Activated CD8-positive, alpha-beta memory T cell treated with anti-CD3 and anti-CD28 coated beads, Interleukin-2, amount 50 U/mL, for 48 hours (primary cell): ENCODE measurements around the gene SLC38A1.
"Not testable (repeated sequence)": the region's sequence is repeated elsewhere in the genome, so short reads cannot be mapped to it uniquely, and the experiment has no call there.

ENCODE experiments used
- DNase-seq: peaks from one replicate; pipeline ENCODE4 v3.0.0-alpha.2; 2020

SLC38A1 gene

DNA sequence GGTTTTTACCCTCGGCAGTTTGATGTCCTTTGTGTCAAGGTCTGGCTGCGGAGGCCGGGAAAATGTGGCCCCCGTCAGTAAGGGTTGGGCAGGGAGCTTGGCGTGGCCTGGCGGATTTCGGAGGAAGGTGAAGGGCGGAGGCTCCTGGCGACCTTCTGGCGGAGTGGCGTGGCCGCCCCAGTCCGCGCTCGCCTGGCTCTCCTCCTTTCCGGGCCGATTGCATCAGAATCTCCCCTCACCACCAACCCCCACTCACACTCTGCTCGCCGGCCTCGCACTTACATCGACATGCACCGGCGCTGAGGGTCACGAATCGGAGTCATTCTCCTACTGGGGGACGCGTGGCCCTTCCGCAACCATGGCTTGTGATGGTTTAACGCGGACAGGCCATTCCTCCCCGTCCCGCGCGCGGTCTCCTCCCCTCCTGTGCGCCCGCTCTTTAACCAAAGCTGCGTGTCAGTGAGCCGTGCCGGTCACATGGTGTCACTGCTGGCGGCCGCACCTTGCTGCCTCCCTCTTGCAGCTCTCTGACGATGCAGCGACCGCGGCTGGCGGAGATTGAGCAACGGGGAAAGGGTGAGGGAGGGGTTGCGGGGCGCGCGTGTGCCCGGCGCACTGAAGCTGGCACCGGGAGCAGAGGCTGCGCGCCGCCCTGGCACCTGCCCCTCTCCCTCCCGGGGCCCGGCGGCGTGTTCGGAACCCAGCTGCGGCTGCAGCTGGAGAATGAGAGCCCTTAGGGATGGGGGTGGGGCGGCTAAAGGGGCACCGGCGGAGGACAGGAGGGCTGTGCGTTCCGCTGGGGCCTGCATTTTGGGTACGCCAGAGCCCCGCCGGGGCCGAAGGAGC lies at the start of gene SLC38A1:
Gene SLC38A1, minus strand, starts transcription at position 461 of the 846 bp plus-strand sequence. CDS start 29,243 bp downstream, outside the sequence.
- DNase-seq, result peak; percentile 90

DNA sequence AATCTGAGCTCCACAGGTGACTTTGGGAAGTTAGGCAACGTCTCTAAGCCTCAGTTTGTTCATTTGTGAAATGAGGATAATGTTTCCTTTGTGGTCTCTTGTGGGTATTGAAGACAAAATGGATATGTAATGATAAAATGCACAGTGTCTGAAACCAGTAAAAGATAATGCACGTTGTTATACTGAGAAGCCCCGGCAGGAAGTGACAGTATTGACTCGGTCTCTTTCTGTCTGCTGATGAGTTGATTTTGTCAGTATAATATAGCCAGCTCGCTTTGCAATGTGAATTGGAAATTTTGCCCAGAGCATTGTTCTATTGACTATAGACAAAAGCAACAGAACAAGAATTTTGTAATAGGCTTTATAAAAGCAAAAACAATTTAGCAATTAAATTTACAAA lies 49.2 kb upstream of the SLC38A1 start:
- DNase-seq, result no peak

DNA sequence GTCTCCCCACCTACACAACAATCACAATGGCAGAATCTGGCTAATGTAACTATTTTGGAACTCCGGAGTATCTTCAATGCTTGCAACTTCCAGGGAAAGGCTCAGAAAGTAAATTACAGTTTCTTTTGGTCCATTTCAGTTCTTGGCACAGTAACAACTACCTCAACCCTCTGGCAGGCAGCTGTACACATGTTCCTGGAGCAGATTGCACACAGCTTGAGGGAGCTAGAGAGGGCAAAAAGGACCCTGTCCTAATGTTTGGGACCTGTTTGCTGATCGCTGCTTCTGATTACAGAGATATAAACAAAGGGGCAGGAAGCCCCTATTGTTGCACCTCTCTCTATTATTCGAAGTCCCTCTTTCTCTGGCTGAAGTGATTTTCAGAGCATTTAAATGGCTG lies 35.2 kb upstream of the SLC38A1 start:
- DNase-seq, result no peak

DNA sequence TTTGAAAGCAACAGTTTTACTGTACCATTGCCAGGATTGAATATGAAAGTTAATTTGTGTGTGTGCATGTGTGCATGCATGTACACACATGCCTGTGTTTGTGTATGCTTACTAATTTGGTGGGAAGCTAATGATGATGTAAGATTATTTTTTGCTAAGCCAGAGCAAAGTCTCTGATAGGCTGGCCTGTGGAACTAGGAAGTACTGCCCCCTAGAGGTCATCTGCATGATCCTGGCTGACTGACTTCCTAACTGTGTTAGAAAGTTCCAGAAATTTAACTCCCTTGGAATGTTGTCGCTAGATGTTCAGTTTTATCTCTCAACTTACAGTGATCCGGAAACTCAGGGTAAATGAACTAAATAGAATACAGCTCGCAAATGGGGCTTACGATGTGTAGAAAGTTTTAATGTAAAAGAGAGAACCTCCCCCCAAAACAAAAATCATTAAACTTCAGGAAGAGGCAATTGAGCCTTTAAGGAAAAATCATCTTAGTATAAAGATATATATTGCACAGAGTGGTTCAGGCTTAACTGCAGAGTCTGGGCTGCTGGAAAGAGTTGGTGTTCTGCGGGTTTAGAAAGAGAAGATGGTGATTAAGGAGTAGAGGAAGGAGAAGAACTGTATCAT lies 34.3 kb upstream of the SLC38A1 start:
- no peak for DNase-seq

DNA sequence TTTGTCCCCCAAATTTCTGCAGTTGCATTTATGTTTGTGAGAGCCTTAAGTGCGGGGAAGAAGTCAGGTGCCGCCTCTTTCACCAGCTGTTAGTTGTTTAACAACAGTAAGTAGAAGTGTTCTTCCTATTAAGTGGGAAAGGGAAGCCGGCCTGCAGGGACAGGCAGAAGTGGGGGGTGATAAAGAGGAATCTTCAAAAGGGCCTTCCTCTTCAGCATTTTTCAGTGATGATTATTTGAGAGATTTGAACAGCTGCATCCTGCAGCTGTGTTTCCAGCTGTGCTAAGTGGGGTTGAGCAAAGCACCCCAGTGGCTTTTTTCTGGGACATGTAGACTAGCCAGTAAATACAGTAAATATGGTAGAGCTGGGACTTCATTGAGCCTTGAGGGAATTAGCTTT lies 32.1 kb upstream of the SLC38A1 start:
- no peak for DNase-seq

DNA sequence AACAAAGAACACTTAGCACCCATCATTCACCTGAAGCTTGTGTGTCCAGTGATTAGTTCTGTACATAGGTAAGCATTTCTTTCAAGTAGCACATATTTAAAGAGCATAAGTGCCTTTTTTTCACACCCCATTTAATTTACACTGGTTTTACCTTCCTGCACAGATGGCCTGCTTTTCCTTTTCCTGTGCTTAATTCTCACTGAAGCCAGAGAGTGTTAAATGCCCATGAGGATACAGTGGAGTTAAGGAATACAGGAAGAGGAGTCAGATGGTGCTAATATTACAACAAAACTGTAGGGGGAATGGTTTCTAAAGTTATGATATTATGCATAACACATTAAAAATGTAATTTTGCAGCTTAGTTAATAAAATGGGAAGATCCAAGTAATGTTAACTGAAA lies 31.0 kb upstream of the SLC38A1 start:
- no peak for DNase-seq

DNA sequence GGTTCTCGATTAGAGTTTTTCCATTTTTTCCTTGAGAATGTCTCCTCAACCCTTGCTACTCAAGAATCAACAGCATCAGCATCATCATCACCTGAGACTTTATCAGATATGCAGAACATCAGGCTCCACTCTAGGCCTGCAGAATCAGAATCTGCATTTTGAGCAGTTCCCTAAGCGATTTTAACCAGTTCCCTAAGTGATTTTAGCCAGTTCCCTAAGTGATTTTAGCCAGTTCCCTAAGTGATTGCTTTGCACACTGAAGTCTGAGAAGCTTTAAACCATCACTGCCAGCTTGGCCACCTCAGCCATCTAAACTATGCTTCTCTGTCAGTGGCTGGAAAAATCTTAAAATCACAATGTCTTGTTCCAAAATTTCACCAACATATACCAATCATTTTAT lies 29.4 kb upstream of the SLC38A1 start:
- DNase-seq, result no peak

DNA sequence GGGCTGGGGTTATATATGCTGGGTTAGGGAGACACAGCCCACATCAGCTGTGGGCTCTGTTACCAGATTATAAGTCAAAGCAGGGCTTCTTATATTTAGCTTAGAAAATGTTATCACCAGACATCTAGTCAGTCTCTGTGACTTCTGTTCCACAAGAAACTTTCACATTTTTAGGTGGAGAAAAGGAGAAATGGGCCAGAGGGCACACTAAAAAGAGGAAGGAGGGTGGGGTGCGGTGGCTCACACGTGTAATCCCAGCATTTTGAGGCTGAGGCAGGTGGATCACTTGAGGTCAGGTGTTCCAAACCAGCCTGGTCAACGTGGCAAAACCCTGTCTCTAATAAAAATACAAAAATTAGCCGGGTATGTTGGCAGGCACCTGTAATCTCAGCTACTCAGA lies 28.0 kb upstream of the SLC38A1 start:
- no peak for DNase-seq

DNA sequence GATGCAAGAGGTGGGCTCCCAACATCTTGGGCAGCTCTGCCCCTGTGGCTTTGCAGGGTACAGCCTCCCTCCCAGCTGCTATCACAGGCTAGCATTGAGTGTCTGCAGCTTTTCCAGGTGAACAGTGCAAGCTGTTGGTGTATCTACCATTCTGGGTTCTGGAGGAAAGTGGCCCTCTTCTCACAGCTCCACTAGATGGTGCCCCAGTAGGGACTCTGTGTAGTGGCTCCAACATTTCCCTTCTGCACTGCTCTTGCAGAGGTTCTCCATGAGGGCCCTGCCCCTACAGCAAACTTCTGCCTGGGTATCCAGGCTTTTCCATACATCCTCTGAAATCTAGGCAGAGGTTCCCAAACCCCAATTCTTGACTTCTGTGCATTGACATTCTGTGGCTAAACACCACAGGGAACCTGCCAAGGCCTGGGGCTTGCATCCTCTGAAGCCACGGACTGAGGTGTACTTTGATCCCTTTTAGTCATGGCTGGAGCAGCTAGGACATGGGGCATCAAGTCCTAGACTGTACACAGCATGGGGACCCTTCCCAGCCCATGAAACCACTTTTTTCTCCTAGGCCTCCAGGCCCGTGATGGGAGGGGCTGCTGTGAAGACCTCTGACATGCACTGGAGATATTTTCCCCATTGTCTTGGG lies 24.0 kb upstream of the SLC38A1 start:
- DNase-seq, result no peak

DNA sequence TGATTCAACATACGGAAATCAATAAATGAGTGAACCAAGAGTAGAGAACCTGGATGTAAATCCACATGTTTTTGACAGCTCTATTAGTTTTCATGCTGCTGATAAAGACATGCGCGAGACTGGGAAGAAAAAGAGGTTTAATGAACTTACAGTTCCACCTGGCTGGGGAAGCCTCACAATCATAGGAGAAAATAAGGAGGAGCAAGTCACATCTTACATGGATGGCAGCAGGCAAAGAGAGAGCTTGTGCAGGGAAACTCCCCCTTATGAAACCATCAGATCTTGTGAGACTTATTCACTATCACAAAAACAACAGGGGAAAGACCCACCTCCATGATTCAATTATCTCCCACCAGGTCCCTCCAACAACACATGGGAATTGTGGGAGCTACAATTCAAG lies 23.1 kb upstream of the SLC38A1 start:
- DNase-seq, result not testable (repeated sequence)

DNA sequence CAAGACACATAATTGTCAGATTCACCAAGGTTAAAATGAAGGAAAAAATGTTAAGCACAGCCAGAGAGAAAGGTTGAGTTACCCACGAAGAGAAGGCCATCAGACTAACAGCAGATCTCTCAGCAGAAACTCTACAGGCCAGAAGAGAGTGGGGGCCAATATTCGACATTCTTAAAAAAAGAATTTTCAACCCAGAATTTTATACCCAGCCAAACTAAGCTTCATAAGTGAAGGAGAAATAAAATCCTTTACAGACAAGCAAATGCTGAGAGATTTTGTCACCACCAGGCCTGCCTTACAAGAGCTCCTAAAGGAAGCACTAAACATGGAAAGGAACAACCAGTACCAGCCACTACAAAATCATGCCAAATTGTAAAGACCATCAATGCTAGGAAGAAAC lies 16.3 kb upstream of the SLC38A1 start:
- not testable (repeated sequence) for DNase-seq

DNA sequence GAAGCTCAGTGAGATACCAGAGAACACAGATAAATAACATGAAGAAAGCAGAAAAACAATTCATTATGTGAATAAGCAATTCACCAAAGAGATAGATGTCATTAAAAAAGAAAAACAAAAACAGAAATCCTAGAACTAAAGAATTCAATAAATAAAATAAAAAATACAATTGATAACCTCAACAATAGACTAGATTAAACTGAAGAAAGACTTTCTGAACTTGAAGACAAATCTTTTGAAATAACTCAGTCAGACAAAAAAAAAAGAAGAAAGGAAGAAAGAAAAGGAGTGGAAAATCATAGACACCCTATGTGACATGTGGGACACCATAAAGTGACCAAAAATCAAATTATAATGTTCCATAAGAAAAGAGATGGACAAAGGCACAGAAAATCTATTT lies 14.0 kb upstream of the SLC38A1 start:
- DNase-seq, result no peak

DNA sequence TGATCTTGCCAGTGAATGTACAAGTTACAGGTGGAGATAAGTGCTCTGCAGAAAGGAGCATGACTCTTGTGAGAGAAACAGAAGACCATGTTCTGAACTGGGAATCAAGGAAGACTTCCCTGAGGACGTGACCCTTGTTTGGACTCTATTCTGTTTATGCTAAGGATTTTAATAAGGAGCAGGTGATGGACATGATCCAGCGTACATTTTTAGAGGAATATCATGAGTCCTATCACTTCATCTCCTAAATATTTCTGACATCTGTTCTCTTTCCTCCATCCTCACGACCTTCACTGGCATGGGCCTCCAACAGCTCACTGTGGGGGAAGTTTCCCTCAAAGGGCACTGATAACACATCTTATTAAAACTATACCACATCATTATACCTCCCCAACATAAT lies 7.9 kb upstream of the SLC38A1 start:
- DNase-seq, result no peak

DNA sequence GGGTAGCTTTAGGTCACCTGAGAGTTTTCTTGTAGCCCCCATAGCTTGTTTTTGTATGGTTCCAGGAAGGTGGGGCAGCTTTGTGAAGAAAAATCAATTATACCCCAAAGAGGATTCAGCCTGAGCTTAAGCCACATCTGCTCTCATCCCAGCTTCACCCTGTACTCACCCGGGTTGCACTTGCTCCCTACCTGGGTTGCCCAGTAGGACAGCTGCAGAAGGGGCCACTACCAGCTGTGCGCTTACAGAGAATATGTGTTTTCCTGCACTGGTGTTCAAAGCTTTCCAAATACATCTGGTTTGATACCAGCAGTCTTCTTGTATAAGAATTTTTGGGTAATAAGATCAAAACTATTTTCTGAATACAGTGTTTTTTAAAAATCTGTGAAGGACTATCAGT lies 3.0 kb upstream of the SLC38A1 start:
- DNase-seq, result no peak

DNA sequence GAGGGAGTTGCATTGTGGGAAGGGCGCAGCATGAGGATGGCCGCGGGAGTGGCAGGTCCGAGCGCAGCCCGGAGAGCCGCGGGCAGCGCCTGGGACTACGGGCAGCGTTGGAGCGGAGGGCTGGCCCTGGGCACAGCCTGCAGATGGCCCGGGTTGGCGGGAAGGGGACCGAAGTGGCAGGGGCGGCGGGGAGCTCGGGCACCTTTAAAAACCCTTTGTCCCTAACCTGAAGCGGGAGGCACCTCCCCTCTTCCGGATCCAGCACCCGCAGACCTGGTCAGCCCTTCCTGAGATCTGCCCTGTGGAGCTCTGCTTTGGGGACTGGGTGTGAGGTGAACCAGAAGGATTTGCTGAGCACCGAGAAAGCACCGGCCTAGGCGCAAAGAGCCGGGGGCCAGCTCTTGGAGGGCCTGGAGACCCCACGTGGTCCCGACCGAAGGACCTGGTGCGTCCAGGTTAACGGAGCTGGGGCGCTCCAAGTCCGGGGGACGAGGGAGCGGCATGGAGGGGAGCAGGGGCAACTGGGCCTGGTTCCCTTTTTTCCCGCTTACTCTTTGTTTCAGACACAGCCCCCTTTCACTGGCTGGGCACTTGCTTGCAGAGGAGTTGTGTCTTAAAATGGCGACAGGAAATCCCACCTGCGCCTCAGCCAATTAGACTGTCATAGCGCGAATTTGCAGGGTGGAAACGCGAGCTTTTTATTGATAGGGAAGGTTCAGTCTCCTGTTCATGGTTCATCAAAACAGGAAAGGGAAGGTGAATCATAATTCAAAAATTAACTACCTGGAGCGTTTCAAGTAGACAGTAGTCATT lies 792 bp upstream of the SLC38A1 start:
- DNase-seq, result peak; percentile 85

DNA sequence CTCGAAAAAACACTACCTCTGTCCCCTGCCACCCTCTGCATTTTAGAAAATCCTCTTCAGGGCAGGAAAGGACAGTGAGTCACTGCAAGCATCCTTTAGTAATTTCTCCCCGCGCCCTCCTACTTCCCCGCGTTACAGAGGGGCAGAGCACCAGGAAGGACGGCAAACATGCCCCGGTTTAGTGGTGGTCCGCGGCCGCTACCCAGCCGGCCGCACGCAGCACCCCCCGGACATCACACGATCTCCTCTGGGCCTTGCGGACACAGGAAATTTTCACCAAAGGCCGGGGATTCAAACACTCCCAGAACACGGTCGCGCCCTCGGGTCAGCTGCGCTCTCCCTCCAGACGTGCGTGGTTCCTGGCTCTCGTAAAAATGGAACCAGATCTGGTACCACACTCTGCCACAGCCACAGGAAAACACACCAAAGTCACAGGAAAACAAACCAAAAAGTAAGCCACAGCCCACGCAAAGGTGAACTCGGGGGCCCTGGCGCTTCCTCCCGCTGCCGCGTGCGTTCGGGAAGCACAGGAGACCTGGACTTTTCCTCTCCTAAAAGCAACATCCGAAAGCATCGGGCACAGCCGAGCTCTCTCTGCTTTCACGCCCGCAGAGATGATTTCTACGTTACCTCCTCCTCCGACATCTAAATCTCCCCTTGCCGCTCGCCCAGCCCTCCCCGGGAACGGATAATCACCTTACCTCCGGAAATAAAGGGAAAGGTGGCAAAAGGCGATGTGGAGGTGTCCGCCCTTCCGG lies 839 bp downstream of the SLC38A1 start:
- peak; percentile 73 for DNase-seq

DNA sequence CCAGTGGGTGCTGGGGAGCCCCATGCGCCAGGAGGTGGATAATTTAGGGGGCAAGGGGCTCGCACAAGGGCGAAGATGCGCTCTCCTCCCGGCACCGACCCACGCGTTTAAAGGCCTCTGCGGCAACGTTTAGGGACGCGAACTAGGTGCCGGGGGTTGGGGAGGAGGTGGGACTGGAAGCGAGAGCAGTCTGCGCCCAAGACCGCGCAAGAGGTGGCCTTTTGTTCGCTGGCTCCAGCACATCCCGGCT lies 1.3 kb downstream of the SLC38A1 start:
- peak; percentile 74 for DNase-seq

DNA sequence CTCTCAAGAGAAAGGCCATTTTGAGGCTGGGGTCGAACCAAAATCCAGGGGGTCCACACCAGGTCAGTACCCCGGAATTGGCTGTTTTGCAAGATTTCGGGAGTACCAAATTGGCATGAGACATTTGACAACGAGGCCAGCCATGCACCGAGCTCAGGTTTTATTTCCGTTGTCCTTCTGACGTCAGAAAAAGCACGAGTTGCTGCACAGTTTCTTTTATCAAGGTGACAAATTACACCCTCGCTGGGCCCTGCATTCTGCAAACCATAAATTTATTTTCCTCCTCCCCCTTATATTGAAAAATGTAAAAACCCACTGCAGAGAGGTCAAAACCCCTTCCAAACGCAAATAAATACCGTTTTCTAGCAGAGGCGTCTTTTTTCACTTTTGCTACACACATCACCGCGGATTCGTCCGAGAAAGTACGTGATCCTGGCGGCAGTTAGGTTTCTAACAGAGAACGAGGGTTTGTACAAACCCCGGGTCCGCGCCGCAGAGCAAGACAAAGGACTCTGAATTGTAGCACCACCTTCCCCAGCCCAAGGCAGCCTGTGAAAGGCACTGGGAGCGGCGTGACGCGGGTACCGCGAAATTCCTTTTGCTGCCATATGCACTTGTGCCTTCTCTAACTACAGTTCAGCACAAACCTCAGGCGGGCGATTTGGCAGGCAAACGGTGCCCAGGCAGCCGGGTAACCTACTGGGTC lies 1.8 kb downstream of the SLC38A1 start:
- DNase-seq, result peak; percentile 73

DNA sequence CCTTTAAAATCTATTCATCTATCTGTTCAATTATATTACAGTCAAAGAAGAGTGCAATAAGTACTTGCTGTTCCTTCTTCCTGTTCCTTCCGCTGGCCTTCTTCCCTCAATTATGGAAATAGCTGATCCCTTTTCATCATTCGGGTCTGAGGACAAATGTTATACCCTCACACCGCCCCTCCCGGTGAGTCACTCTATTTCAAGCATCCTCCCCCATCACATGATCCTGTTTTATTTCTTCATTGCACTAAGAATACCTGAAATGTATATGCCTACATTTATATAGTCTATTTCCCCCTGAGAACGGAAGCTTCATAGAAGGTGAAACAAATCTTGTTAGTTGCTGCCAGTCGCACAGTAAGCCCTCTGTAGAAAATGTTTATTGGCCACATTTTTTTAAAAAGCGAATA lies 2.5 kb downstream of the SLC38A1 start:
- no peak for DNase-seq

DNA sequence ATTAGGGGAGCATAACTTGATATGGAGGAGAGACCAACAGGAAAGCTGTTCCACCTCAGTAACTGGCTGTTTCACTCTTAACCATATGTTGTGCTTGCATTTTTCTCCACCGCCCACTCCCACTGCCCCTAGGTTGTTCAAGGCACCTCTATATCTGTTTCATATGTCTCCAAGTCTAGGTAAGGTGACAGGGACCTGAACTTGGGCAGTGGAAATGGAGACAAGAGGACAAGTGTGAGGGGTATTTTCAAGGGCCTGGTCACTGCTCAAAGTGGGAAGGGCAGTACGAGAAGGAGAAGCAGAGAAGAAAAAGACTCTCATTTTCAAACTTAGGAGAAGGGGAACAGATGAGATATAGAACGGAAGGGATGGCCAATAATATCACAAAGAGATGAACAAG lies 3.1 kb downstream of the SLC38A1 start:
- no peak for DNase-seq

DNA sequence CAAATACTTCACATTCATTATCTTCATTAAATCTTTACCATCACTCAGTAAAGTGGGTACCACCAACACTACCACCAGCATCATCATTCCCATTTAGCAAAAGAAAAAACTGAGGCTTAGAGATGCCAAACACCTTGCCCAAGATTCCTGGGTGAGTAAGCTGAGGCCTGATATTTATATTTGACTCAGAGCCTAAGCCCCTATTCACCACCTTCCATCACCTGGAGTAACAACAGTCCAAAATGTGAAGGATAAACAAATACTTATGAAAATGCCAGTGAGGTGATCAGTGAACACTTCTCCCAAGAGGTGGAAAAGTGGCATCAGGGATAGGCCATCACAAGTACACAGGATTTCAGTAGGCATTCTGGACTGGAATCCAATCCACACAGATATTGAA lies 3.7 kb downstream of the SLC38A1 start:
- DNase-seq, result no peak

DNA sequence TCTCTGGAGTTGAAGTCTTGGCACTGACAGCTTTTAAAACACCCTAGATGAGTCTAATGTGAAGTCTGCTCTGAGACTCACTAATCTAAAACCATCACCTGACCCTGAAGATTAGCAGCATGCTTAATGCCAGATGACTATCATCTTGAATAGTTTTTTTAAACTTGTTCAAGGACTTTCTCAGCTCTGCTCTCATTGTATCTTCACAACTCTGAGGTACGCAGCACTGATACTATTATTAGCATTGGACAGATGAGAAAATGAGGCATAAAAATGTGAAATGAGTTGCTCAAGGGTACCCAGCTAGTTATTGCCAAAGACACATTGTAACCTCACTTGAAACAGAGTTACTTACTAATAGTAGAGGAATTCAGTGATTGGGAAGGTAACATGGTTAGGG lies 4.8 kb downstream of the SLC38A1 start:
- DNase-seq, result no peak
